Brain microvascular endothelial cell (primary cell): Measurements from ENCODE around the gene ZNF354C.

Experiments
- DNase-seq: peaks from one replicate; pipeline ENCODE4 v3.0.0-alpha.2; 2020
- H3K27ac ChIP-seq: fragments of 250-450 bp; sonication (Bioruptor Pico); 2 replicates; pipeline ENCODE4 v1.5.1; 2020; ENCODE audit warnings: mild to moderate bottlenecking, moderate library complexity
- H3K27me3 ChIP-seq: fragments of 250-450 bp; sonication (Bioruptor Pico); replicated peaks from 2 replicates; pipeline ENCODE4 v1.5.1; 2020; ENCODE audit warnings: mild to moderate bottlenecking
- H3K36me3 ChIP-seq: fragments of 250-450 bp; sonication (Bioruptor Pico); replicated peaks from 2 replicates; pipeline ENCODE4 v1.5.1; 2020; ENCODE audit warnings: mild to moderate bottlenecking
- H3K4me3 ChIP-seq: 2 replicates; pipeline ENCODE4 v1.5.1; 2011; ENCODE audit warnings: low read depth, mild to moderate bottlenecking, control low read depth, low read length, moderate library complexity
- in situ Hi-C: cut with HindIII; loops from 2 replicates; pipeline ENCODE4 v1.10.0; 2017; ENCODE audit warnings: low sequenced_read_pairs, low pct_ligation_motif_present
- TF ChIP-seq, protein P1 (sequence below): IDR thresholded peaks from 2 replicates; pipeline ENCODE4 v1.5.1; 2011; ENCODE audit warnings: low read depth, mild to moderate bottlenecking, moderate library complexity, low read length, control low read depth, inconsistent platforms; ENCODE audit errors: missing control alignments

The ZNF354C gene

DNA sequence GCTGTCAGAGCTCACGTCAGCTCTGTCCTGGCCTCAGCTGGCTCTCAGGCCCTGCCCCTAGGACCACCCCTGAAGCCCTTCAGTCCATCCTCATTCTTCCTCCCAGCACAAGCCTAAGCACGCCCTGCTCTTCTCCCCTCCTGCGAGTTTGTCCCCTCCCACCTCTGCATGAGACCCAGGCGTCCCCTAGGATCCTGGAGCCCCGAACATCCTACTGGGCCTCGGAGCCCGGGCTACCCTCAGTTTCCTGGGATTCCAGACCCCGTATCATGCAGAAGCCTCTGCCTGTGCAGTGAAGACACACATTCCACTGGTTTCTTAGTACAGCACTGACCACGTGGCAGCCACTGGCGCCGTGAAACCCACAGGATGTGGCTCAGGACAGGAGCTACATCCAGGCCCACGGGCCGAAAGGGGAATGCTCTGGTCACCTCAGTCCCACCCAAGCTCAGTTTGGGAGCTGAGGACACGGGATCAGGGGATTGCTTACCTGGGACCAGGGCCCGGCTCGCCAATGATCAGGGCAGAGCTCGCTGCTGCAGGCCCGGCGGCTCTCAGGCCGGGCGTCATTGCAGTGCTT, 64.2 kb downstream of the ZNF354C start:
- TF ChIP-seq, protein P1, sequence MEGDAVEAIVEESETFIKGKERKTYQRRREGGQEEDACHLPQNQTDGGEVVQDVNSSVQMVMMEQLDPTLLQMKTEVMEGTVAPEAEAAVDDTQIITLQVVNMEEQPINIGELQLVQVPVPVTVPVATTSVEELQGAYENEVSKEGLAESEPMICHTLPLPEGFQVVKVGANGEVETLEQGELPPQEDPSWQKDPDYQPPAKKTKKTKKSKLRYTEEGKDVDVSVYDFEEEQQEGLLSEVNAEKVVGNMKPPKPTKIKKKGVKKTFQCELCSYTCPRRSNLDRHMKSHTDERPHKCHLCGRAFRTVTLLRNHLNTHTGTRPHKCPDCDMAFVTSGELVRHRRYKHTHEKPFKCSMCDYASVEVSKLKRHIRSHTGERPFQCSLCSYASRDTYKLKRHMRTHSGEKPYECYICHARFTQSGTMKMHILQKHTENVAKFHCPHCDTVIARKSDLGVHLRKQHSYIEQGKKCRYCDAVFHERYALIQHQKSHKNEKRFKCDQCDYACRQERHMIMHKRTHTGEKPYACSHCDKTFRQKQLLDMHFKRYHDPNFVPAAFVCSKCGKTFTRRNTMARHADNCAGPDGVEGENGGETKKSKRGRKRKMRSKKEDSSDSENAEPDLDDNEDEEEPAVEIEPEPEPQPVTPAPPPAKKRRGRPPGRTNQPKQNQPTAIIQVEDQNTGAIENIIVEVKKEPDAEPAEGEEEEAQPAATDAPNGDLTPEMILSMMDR, result no peak
- DNase-seq, result no peak
- no peak overlapping the region for H3K4me3 ChIP-seq
- peaks cover 9% of the 10 kb centered on the region for H3K36me3 ChIP-seq
- no peak overlapping the region for H3K27ac ChIP-seq
- H3K27me3 ChIP-seq, result no peaks in the 10 kb centered on the region
- in situ Hi-C loops, result no loop called here

DNA sequence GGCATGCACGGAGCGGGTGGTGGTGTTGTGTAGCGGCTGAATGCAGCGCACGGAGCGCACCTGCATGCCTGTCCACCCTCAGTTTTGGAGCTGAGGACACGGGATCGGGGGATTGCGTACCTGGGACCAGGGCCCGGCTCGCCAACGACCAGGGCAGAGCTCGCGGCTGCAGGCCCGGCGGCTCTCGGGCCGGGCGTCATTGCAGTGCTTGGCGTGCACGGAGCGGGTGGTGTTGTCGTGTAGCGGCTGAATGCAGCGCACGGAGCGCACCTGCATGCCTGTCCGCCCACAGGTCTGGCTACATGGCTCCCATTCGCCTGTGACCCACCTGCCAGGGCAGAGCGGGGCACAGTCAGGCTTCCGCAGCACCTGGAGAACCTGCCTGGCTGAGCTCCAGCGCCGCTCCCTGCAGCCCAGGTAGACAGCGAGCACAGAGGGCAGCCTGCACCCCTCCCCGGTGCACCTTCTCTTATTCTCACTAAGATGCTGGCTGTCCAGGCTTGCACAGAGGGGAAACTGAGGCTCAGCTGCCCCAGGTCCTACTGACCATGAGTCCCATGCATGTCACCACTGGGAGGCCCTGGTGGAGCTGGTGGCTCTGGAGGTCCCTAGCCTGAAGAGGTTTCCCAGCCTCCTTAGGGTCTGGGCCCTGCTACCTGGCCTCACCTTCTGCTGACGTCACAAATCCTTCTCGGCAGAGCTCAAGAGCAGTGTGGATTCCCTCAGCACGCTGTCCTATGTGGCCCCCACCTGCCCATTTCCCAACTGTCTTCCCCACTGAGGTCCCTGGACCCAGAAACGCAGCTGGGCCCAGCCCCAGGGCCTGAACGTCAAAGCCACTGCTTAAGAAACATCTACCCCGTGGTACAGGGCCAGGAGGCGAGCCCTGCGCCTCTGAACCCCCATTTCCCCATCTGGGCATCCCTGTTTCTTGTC, 64.9 kb downstream of the ZNF354C start:
- H3K27me3 ChIP-seq, result no peaks in the 10 kb centered on the region
- DNase-seq, result no peak
- TF ChIP-seq, protein P1, result no peak
- peaks cover 16% of the 10 kb centered on the region for H3K36me3 ChIP-seq
- in situ Hi-C loops, result no loop called here
- H3K27ac ChIP-seq, result no peak overlapping the region
- H3K4me3 ChIP-seq, result no peak overlapping the region

DNA sequence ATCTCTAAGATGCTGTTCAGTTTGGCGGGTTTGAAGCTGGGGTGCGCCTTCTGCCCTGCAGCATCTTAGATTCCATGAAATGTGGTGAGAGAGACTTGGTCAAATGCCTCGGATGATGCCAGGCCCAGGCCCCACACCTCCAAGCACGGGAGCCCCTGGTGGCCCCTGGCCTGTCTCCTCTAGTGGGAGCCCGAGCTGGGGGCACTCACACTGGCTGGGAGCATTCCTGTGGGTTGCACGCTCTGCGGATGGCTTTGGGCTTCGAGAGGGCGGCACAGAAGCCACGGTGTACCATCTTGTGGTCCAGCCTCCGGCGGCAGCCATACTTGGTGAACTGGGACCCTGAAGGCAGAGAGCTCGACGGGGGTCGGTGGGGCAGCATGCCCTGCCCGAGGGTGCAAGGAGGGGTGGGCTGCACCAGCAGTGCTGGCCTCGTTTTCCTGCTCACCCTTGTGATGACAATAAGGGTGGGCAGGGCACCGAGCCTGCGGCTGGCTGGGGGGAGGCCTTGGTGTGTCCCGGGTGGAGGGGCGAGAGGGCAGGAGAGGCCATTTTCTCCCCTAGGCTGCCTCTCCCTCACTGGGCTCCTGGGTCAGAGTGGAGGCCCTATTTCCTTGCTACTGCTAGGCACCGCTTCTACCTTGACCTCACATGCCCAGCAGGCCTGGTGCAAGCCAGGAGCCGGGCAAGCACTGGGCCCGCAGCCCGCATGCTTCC, 65.8 kb downstream of the ZNF354C start:
- no peak overlapping the region for H3K27ac ChIP-seq
- H3K4me3 ChIP-seq, result no peak overlapping the region
- no peak for DNase-seq
- TF ChIP-seq, protein P1, result no peak
- no peaks in the 10 kb centered on the region for H3K27me3 ChIP-seq
- in situ Hi-C loops, result no loop called here
- H3K36me3 ChIP-seq, result peaks cover 14% of the 10 kb centered on the region

DNA sequence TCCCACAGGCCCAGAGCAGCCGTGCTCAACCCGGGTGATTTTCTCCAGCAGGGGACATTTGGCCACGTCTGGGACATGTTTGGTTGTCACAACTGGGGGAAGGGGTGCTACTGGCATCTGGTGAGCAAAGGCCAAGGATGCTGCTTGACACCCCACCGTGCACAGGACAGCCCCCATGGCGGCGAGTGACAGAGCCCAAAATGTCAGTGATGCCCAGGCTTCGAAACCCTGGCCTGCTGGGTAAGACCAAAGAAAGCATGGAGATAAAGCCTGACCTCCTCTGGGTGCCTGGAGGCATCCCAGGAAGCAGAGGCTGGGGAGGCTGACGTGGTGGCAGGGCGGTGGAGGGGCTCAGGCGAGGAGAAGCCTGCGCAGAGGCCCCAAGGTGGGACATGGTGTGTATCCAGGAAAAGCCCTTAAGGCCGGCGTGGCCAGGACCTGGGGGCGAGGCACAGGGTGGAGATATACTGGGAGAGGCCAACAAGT, 66.4 kb downstream of the ZNF354C start:
- no peak overlapping the region for H3K27ac ChIP-seq
- H3K27me3 ChIP-seq, result no peaks in the 10 kb centered on the region
- DNase-seq, result no peak
- in situ Hi-C loops, result no loop called here
- H3K4me3 ChIP-seq, result no peak overlapping the region
- TF ChIP-seq, protein P1, result no peak
- H3K36me3 ChIP-seq, result peaks cover 14% of the 10 kb centered on the region

DNA sequence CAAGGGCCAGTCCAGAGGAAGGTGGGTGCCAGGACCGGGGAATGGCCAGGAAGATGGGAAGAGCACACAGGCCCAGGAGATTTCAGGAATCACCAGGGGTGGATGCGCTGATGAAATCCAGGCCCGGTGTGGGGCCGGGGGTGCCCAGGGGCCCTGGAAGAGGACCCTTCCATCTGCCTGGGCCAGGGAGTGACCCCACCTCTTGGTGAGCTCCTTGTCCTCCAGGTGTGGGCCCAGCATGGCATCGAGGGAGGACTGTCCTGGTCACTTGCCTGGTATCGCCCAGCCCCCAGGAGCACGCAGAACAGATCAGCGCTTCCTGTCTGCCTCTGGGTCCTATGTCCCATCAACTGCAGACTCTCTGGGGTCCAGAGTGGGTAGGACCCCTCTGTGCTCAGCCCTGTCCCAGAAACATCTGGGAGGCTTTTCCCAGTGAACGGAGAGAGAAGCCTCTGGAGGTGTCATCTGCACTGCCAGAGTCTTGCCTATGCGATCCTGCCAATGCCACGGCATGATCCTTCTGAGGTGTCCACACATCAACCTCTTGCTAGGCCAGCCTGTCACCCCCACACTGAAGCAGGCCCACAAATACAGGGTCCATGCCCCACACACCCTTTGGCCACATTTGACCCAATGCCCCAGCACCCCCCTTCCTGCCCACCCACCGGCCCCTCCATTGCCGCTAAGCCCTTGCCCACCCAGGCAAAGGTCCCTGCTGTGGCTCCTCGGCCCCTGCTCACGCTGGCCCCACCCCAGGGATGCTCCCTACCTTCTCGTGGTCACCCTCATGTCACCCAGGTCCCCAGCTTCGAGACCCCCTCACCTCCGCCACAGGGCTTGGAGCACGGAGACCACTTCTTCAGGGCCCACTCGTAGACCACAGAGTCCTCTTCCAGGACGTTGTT, 67.2 kb downstream of the ZNF354C start:
- in situ Hi-C loops, result no loop called here
- TF ChIP-seq, protein P1, result no peak
- DNase-seq, result no peak
- no peak overlapping the region for H3K4me3 ChIP-seq
- H3K27me3 ChIP-seq, result no peaks in the 10 kb centered on the region
- H3K36me3 ChIP-seq, result peaks cover 14% of the 10 kb centered on the region
- no peak overlapping the region for H3K27ac ChIP-seq
